Tongue (tissue), 2 donors: Measurements from ENCODE around the gene HMGA1. TPM values are rescaled to one million over a fixed set of nuclear protein-coding genes. Genes with fewer than 3 reads are reported as not detected.
"Not testable (repeated sequence)": the region's sequence is repeated elsewhere in the genome, so short reads cannot be mapped to it uniquely, and the experiment has no call there.

Experiments
- DNase-seq: peaks from one replicate; pipeline ENCODE4 v3.0.0-alpha.2; 2015
- total RNA-seq: library from RNA; depleted of rRNA; stranded (reverse); fragments of >200 nt; gene quantifications from one replicate; pipeline ENCODE4 v1.2.3, GENCODE V29; 2014

Gene HMGA1
- total RNA-seq, 1 donor from 2014 or later, result 30.4 TPM

DNA sequence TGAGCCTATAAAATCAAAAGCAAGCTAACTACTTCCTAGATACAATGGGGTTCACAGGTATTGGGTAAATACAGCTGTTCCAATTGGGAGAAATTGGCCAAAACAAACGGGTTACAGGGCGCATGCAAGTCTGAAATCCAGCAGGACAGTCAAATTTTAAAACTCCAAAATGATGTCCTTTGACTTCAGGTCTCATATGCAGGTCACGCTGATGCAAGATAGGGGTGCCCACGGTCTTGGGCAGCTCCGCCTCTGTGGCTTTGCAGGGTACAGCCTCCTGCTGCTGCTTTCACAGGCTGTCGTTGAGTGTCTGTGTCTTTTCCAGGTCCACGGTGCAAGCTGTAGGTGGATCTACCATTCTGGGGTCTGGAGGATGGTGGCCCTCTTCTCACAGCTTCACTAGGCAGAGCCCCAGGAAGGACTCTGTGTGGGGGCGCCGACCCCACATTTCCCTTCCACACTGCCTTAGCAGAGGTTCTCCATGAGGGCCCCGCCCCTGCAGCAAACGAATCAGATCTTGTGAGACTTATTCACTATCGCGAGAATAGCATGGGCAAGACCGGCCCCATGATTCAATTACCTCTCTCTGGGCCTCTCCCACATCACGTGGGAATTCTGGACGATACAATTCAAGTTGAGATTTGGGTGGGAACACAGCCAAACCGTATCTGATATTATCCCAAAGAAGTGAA, 24.0 kb downstream of the HMGA1 start:
- DNase-seq, result no peak

DNA sequence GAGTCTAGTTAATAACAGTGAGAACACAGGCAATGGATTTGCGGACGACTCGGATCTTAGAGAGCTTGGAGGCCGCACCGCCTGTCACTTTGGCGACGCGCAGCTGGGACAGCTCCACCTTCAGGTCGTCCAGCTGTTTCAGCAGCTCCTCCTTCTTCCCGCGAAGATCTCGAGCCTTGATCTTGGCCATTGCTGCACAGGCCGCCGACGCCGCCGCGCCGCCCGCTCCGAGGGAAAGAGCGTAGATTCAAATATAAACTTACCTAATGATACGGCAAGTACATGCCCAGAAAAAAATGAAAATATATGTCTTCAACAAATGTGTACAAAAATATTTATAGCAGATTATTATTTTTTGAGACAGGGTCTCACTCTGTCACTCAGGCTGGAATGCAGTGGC, 26.8 kb downstream of the HMGA1 start:
- DNase-seq, result not testable (repeated sequence)

DNA sequence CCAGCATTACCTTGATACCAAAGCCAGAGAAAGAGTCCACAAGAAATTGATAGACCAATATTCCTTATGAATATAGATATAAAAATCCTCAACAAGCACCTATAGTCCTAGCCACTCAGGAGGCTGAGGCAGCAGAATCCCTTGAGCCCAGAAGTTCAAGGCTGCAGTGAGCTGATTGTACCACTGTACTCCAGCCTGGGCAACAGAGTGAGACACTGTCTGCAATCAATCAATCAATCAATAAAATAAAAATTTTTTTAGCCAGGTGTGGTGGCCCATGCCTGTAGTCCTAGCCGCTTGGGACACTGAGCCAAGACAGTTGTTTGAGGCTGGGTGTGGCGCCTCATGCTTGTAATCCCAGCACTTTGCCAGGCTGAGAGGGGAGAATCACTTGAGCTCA, 31.1 kb downstream of the HMGA1 start:
- DNase-seq, result no peak

DNA sequence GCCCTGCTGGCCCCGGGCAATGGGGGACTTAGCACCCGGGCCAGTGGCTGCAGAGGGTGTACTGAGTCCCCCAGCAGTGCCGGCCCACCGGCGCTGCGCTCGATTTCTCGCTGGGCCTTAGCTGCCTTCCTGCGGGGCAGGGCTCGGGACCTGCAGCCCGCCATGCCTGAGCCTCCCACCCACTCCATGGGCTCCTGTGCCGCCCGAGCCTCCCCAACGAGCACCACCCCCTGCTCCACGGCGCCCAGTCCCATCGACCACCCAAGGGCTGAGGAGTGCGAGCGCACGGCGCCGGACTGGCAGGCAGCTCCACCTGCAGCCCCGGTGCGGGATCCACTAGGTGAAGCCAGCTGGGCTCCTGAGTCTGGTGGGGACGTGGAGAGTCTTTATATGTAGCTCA, 32.5 kb downstream of the HMGA1 start:
- DNase-seq, result not testable (repeated sequence)

DNA sequence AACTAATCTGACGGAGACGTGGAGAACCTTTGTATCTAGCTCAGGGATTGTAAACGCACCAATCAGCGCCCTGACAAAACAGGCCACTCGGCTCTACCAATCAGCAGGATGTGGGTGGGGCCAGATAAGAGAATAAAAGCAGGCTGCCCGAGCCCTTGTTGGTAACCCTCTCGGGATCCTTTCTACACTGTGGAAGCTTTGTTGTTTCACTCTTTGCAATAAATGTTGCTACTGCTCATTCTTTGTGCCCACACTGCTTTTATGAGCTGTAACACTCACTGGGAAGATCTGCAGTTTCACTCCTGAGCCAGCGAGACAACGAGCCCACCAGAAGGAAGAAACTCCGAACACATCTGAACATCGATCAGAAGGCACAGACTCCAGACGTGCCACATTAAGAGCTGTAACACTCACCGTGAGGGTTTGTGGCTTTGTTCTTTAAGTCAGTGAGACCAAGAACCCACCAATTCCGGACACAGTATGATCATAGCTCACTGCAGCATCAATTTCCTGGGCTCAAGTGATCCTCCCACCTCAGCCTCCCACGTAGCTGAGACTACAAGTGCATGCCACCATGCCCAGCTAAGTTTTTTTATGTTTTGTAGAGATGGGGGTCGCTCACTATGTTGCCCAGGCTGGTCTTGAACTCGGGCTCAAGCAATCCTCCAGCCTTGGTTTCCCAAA, 33.1 kb downstream of the HMGA1 start:
- not testable (repeated sequence) for DNase-seq

DNA sequence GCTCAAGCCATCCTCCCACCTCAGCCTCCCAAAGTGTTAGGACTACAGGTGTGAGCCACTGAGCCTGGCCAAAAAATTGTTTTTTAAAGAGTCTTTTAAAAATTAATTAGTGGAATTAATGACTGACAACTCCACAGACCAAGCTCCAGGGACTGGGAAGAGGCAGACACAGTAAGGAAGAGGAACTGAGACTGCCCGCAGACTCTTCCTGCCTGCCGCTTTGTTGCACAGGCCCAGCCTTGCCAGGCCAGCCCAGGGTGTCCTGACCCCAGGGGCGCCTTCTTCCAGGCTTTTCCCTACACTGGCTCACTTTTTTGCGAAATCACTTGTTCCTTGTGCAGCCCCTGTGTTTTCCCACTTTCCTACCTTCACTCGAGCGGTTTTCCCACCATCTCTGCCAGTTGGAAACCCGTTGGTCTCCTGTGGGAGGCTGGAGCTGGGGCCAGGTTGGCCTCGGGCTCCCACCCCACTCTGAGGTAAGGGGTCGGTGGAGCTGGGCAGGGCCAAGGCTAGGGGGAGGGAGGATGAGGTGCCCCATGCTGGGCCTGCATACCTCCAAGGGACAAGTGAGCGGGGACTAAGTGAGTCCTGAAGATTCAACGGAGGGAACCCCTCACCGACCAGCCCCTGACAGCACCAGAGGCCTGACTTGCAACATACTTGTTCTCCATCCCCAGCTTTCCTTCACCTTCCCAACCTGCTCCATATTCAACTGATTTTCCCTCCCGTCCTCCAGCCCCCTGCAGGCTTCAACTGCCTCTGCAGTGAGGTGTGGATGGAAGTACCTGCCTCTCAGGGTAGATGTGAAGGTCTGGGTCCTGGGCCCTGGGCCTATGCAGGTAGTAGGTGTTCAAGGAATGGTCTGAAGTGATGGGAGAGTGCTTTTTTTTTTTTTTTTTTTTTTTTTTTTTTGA, 35.6 kb downstream of the HMGA1 start:
- DNase-seq, result no peak

DNA sequence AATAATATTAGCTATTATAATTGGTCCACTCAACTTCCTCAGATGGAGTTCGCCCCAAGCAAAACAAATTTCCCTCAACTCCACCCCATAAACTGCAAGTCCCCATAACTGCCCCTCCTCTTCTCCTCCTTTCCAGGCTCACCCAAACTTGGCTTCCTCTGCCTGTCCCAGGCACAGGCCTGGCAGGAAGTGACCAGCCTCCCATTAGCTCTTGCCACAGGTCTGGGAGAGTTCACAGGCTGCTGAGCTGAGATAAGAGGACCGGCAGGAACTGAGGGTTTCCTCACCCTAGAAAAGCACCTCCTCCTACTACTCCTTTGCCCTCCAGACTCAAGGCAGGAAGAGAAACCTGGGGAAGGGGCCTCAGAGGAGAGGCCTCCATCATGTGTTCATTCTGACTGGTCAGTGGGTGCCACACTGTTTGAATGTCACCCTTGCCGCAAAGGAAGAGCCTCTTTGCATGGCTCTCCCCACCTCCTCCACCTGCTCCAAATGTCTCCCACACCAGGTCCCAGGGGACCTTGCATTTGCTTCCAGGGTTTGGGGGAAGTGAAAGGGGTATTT, 36.7 kb downstream of the HMGA1 start:
- no peak for DNase-seq

DNA sequence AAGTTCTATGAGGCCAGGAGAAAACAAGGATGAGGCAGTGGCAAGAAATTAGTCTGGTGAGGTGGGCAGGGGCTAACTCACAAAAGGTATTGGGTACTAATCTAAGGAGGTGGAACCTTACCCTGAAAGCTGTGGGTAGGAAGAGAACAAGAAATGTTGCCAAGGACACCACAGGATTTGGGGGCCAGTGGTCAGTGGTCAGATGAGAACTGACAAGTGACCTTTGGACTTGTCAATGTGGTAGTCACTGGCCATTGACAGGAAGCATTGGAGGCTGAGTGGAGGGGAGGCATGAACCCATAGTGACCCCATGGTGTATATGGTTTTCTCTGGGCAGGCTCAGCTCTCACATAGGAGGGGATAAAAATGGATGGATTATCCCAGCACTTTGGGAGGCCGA, 37.5 kb downstream of the HMGA1 start:
- DNase-seq, result no peak

DNA sequence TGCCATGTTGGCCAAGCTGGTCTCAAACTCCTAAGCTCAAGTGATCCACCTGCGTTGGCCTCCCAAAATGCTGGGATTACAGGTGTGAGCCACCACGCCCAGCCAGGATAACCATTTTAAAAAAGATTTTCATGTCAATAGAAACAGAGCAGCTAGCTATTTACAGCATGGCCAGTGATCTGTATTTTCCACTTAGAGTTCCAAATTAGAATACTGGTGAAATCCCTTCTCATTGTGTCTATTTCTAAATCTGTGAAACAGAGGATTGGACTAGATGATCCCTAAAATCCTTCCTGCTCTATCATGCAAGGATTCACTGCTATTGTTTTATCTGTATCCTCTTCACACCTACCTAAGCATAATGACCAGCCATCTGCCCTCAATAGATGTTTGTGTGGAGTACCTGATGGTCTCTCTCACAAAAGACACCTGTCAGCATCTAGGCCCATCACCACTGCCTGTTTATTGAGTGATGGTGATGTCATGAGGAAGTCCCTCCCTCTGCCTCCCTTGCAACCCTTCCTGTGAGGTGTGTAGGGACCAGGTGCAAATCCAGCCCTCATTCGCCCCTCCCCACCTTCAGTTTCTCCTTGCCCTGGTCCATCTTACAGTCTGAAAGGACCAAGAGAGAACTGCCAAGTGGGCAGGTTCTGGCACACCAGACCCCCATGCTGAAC, 38.6 kb downstream of the HMGA1 start:
- DNase-seq, result no peak

DNA sequence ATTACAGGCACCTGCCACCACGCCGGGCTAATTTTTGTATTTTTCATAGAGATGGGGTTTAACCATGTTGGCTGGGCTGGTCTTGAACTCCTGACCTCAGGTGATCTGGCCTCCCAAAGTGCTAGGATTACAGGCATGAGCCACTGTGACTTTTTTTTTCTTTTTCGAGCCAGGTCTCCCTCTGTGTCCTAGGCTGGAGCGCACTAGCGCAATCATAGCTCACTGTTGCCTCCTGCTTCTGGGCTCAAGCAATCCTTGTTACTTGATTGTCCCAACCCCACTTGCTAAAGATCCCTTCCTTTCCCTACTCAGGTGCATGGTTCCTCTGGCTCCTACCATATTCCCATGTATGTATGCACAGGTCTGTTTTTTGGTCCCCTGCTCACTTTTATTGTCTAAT, 39.5 kb downstream of the HMGA1 start:
- no peak for DNase-seq

DNA sequence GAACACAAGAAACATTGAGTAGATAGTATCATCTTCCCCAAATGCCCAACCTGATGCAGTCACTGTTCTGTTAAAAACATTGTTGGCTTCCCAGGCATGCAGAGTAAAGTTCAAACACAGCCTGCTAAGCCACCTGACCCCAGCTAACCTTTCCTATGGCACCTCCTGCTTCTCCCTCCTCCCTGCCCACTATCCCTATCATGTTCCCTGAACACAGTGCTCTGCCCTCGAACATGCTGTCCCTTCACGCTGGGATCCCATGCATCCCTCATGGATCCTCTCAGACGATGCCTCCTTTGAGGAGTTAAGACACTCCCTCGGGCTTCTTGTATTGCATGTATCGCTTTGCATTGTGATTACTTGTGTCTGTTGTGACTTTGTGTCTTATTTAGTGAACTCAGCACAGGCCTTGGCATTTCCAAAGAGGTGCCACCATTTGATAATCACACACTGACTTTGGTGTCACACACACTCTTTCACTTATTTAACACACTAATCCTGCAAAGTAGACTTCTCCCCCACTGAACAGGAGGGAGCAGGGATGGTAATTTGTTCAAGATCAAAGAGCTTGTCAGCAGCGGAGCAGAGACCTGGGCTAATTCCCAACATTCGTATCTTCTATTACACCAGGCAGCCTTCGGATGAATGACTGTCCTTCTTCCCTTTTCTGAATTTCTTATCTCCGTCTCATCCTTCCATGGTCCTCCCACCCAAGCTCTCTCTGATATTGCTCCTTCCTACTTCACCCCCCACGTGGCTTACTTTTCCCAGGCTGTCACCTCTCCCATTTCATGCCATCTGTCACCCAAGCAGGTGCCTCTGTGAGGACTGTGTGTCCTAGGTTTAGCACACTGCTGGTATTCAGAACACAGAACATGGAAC, 40.4 kb downstream of the HMGA1 start:
- DNase-seq, result no peak

DNA sequence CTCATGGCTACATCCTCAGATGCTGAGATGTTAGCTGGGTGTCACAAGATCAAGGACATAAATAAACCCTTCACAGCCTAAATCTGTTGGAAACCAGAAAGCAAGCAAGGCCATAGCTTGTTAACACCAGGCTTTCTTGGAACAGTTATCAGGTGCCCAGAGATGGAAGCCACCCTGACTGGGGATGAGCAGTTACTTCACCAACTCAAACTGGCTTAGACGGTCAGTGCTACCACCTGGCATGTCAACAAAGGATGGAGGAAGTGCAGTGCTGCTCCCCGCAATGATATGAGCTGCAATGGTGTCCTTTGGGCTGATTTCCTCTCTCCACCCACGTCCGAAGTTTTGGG, 41.1 kb downstream of the HMGA1 start:
- DNase-seq, result no peak

DNA sequence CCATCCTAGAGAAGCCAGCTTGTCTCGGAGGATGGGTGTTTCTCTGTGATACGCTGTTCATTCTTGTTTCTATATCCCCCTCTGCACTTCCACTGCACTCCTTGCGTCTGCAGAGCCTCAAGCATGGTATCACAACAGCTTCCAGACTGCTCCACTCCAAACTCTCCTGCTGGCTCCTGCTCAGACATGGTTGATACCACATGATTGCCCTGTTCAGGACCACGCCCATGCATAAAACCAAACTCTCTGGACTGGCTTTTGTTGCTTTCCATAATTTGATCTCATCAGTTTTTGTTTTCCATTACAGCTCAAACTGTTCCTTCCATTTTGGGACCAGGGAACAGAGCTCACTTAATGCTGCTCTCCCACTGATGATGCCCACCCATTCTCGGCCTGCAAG, 42.2 kb downstream of the HMGA1 start:
- DNase-seq, result no peak

DNA sequence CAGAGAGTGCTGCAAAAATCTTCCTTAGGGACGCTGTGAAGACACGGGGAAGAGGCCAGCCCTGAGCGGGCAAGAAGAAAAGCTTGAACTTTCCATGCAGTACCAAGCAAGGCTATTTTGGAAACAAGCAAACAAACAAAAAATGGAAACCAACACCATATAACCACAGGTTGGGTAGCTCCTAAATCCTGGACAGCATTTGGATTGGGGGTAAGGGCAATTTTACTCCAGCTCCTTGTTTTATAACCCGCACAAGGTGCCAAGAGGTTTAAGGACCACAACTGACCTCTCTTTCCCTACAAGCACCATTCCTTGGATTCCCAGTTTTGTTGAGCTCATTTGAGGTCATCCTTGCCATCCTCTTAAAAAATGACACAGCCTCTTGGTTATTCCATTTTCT, 43.5 kb downstream of the HMGA1 start:
- no peak for DNase-seq

DNA sequence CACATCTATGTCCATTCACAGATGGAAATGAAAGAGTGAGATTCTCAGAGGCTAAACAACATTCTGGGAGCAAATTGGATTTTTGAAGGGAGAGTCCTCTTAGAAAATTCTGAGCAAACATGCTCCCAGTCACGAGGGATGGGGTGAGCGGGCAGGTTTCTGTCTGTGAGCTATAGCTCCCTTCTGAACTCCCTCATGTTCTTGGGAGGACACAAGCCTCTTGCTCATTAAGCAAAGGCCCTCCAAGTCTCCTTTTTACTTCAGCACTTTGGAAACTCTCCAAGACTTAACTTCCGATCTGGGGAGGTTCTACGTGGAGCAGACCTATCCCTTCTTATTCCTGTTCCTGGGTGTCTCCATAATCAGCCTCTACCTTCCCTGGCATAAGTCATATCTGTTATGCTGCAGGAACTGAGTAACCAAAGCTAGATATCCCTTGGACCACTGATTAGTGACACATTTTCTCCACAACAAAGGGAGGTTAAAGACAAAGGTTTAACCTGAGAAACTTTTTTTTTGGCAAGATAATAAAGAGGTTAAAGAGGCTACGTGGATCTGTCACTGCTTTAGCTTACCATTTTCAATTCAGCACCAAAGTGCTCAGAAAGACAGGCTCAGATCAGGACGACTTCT, 45.1 kb downstream of the HMGA1 start:
- no peak for DNase-seq

DNA sequence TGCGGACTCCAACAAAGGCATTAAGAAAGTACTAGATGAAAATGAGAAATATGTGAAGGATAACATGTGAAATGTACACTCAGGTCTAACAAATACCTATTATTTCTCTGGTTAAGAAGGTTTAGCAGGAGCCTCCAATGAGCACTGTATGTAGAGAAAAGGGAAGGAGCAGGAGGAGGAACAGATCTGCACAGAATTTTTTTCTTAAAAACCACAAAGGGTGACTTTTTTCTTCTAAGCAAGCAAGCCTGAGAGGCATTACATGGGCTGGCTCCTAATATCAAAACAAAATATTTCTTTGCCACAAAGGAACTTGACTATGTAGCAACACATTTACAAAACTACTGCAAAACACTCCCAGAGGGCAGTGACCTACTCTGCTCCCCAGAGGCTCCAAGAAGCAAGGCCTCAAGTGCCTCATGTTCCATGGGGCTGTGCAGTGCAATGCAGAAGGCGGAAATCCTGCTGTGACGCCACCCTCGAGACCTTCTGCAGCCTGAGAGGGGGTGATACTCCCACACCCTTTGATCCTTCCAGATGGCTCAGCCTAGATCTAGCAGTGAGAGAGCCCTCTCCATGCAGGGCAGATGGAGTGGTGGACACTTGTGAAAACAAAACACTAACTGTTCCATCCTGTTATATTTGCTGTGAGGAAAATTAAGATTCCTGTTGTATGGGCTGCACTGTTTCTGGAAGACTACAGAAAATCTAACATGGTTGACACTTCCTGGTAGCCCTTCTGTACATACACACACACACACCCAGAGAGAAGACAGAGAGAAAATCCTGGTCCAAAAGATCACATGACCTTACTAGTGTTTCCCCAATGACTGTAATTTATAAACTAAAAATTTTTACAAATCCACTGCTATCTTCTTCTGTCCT, 48.1 kb downstream of the HMGA1 start:
- no peak for DNase-seq

DNA sequence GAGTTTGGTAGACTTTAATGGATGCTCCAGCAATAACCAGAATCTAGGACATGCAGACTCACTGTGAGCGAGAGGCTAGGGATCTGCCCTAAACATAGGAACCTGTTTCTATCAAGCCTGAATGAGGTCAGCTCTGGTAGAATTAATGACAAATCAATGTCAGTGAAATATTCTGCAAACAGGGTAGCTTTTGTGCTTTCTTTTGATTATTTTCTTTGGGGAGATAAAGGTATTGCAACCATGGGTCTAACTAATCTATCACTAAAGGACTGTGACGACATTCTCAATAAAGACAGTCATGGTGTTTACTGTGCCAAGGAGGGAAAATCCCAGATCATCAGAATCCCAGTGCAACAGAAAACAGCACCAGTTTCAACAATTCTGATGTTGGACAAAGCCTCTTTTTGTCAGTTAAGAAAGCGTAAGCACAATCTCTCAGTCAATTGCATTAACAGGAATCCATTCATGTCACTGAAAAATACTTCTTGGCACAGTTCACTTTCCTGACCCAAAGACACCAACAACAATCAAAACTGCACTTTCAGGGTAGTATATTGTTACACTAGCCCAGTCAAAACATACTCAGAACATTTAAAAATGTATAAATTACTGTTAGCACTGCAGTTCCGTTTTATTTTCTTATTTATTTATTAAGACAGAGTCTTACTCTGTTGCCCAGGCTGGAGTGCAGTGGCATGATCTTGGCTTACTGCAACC, 48.9 kb downstream of the HMGA1 start:
- DNase-seq, result no peak

DNA sequence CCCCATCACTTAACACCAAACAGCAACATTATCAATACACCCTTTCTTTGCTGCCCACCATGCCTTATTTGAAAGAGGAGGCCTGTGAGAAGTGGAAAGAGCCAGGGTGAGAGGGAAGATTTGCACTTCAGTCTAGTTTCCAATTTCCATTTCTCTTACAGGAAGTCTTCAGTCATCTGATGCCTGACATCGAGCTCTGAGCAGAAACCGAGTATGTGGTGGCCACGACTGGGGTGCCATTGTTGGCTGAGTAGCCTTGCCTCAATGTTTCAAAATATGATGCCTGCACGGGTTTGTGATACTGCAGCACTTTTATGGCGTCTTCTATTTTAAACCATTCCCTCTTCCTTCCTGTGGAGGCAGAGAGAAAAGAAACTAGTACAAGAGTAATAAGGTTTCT, 51.9 kb downstream of the HMGA1 start:
- no peak for DNase-seq

DNA sequence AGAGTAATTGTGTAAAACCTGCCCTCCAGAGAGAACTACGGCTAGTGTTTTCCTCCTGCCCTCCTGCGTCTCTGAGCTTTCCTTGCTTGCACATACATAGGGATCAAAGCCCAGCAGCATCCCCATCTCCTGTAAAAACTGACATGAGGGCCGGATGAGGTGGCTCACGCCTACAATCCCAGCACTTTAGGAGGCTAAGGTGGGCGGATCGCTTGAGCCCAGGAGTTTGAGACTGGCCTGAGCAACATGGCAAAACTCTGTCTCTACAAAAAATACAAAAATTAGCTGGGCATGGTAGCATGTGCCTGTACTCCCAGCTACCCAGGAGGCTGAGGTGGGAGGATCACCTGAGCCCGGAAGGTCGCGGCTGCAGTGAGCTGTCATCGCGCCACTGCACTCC, 52.5 kb downstream of the HMGA1 start:
- DNase-seq, result no peak
